Pancreas (tissue), 10 donors: ENCODE measurements around the gene BMP6. TPM values are rescaled to one million over a fixed set of nuclear protein-coding genes. Genes with fewer than 3 reads are reported as not detected.

Source experiments
- ATAC-seq, 4 donors: fragments of 200-7000 bp; cut with Tn5 transposase; one replicate each; pipeline versions ENCODE4 v1.8.0 to v1.9.1; 2020; ENCODE audit warnings: mild to moderate bottlenecking in 4 of 4, moderate library complexity in 4 of 4
- DNase-seq, 6 donors: peaks; one replicate each; pipeline ENCODE4 v3.0.0-alpha.2; 2020
- FAIRE-seq: peaks from 2 replicates; lab custom pipeline; 2012; peaks lifted over from hg19 to GRCh38; lab: Jason Lieb, UNC
- H3K27ac ChIP-seq, 4 donors: fragments of 200-600 bp; sonication (generic); 1 replicate in 3 of 4; 2 replicates in 1 of 4; pipeline versions ENCODE4 v1.5.0 to v1.8.0; 2020
- H3K27me3 ChIP-seq, 4 donors: fragments of 200-600 bp; one replicate each; pipeline ENCODE4 v1.8.0; 2021
- H3K36me3 ChIP-seq, 3 donors: fragments of 200-600 bp; sonication (generic) in 1 of 3; one replicate each; pipeline versions ENCODE4 v1.5.0 to v1.8.0; 2020 to 2021
- H3K4me1 ChIP-seq, 3 donors: fragments of 200-600 bp; one replicate each; pipeline ENCODE4 v1.8.0; 2021
- H3K4me3 ChIP-seq, 4 donors: fragments of 200-600 bp; sonication (generic) in 2 of 4; one replicate each; pipeline versions ENCODE4 v1.5.0 to v1.8.0; 2020 to 2021
- H3K9me3 ChIP-seq, 4 donors: fragments of 200-600 bp; one replicate each; pipeline ENCODE4 v1.8.0; 2021
- WGBS, 2 donors: extraction: QIAGEN DNeasy Blood & Tissue Kit; methylation state at CpG; one replicate each; pipeline ENCODE4 v1.1.7; 2013; 5-methylcytosine and 5-hydroxymethylcytosine counted together
- intact Hi-C, 3 donors: fragments of 100-400 bp; cut with DNase I; formaldehyde crosslinking; loops; one replicate each; pipeline versions ENCODE4 v1.11.1 to v1.14.2; 2022
- polyA plus RNA-seq, 2 donors: library from polyadenylated mRNA; stranded (reverse); fragments of 200-250 nt; gene quantifications; one replicate each; pipeline ENCODE4 v1.2.3, GENCODE V29; 2013
- total RNA-seq, 6 donors: library from RNA; stranded (reverse); fragmentation: NEBNext Ultra II Directional in 4 of 6; extraction: Animal tissue kit (Norgen Biotek cat#: 25700) in 4 of 6; gene quantifications; one replicate each; pipeline versions ENCODE4 v1.2.1 to v1.2.4, GENCODE V29; 2021 to 2023
- TF ChIP-seq, protein P1 (sequence below), 4 donors: fragments of 200-600 bp; sonication (generic) in 3 of 4; IDR thresholded peaks; one replicate each; pipeline versions ENCODE4 v1.5.0 to v1.8.0; 2021; ENCODE audit warnings: antibody characterized with exemption in 4 of 4
- donor health status: healthy with polysubstance abuse.
- donor health status: DM: no; HTN: no; CAD: no; lungs with moderate emphysema.
- donor health status: DM: no; HTN: no; CAD: no.
- donor health status: control.
- donor health status: control.
- donor health status: Bipolar disorder and iron deficiency.
- donor health status: DM: yes; HTN: yes; CAD: no.
- donor health status: DM: no; HTN: no; CAD: no.
- donor health status: DM: no; HTN: no; CAD: no.
- donor health status: DM: yes; HTN: yes; CAD: no.

BMP6 gene
- total and polyA plus RNA-seq, 8 donors = 0.09 to 0.69 (median 0.35) TPM

DNA sequence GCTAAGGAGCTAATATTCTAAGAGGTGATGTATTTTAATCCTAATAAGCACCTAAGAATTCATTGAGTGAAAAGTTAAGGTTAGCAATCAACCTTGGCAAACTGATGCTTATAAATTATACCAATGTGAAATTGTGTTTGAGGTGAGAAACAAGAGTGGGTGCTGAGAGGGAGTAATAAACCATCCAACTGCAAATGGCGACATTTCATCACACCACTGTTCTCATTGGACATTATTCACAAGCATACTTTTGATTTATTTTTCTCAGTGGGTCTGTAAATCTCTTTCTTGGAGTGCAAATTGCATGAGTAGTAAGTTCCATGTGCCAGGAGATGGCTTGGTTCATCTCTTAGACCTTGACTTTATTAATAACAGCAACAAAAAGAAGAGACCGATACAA, 71.5 kb downstream of the BMP6 start:
- 89 to 91% methylated on average over 2 of the region's 2 CpGs for WGBS, 2 donors
- Histone ChIP-seq H3K36me3 (no peaks in the 10 kb centered on the region), H3K27ac (no peak overlapping the region), H3K9me3 (no peaks in the 10 kb centered on the region), H3K27me3 (no peaks in the 10 kb centered on the region), H3K4me1 (no peaks in the 10 kb centered on the region), H3K4me3 (no peak overlapping the region)
- TF ChIP-seq, protein P1, sequence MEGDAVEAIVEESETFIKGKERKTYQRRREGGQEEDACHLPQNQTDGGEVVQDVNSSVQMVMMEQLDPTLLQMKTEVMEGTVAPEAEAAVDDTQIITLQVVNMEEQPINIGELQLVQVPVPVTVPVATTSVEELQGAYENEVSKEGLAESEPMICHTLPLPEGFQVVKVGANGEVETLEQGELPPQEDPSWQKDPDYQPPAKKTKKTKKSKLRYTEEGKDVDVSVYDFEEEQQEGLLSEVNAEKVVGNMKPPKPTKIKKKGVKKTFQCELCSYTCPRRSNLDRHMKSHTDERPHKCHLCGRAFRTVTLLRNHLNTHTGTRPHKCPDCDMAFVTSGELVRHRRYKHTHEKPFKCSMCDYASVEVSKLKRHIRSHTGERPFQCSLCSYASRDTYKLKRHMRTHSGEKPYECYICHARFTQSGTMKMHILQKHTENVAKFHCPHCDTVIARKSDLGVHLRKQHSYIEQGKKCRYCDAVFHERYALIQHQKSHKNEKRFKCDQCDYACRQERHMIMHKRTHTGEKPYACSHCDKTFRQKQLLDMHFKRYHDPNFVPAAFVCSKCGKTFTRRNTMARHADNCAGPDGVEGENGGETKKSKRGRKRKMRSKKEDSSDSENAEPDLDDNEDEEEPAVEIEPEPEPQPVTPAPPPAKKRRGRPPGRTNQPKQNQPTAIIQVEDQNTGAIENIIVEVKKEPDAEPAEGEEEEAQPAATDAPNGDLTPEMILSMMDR (IDR thresholded peaks at IDR 0.05) = no peak
- ATAC-seq (no peak), DNase-seq (no peak), FAIRE-seq (no peak)
- intact Hi-C loops = no loop called here

DNA sequence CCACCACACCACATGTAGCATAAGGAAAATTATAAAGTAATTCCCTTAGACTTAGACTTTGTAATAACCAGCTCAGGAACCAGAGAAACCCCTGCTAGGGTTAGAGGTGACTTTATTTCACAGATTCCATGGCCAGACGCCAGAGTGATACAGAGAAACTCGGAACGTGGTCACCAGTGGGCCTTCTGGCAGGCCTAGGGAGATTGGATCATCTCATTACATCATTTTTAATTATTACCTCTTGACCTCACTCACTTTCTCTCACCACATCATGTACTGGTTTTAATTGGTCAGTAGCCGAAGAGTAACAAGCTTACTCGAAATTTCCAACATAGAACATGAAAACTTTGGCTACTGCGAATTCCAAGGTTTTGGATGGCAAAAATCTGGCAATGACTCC, 72.9 kb downstream of the BMP6 start:
- H3K4me3 ChIP-seq = no peak overlapping the region
- intact Hi-C loops = no loop called here
- H3K4me1 ChIP-seq = no peaks in the 10 kb centered on the region
- H3K36me3 ChIP-seq = no peaks in the 10 kb centered on the region
- TF ChIP-seq, protein P1 (IDR thresholded peaks at IDR 0.05) = no peak
- DNase-seq (no peak), FAIRE-seq (no peak), ATAC-seq (no peak)
- no peak overlapping the region for H3K27ac ChIP-seq
- H3K9me3 ChIP-seq = no peaks in the 10 kb centered on the region
- no peaks in the 10 kb centered on the region for H3K27me3 ChIP-seq
- WGBS, 2 donors = 75 to 80% methylated on average over 6 of the region's 6 CpGs

DNA sequence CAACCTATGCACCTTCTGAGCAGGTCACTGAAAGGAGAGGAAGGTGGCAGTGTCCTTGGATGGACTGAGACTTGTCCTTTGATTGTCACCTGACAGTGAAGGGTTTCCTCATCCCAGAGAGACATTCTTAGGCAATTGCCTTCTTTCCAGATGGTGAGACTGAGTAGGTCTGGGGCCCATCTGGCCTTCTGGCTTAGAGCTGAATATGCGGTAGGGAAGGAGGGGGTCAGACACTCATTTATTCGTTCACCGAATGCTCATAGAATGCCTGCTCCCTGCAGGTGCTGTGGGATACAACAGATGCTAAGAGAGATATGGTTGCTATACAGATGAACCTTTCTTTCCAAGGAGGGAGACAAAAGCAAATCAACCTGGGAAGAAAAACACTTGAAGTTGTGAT, 76.8 kb downstream of the BMP6 start:
- ATAC-seq = no peak
- Histone ChIP-seq H3K4me3 (no peak overlapping the region), H3K36me3 (no peaks in the 10 kb centered on the region), H3K27me3 (no peaks in the 10 kb centered on the region), H3K27ac (no peak overlapping the region), H3K9me3 (no peaks in the 10 kb centered on the region), H3K4me1 (no peaks in the 10 kb centered on the region)
- no peak for FAIRE-seq
- intact Hi-C loops = no loop called here
- TF ChIP-seq, protein P1 (IDR thresholded peaks at IDR 0.05) = no peak
- no peak for DNase-seq
- WGBS, 2 donors = 75 to 79% methylated on average over 3 of the region's 3 CpGs

DNA sequence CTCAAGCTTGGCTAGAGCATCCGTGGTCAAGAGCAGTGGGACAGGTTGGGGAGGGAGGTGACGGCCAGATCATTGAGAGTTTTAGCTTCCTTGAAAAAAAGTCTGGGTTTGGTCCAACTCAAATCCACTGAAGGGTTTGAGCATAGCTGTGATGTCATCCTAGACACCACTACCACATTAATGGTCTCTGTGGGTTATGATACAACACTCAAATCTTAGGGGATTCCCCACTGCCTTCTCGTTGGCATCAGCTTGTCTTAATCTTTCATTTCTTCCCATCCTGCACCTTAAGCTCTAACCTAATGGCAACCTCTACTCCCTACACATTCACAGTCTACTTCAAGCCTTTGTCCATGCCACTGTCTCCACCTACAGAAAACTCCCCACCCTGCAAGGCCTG, 77.3 kb downstream of the BMP6 start:
- Histone ChIP-seq H3K36me3 (no peaks in the 10 kb centered on the region), H3K4me3 (no peak overlapping the region), H3K9me3 (no peaks in the 10 kb centered on the region), H3K27me3 (no peaks in the 10 kb centered on the region), H3K4me1 (no peaks in the 10 kb centered on the region), H3K27ac (no peak overlapping the region)
- no peak for FAIRE-seq
- intact Hi-C loops = no loop called here
- no peak for ATAC-seq
- TF ChIP-seq, protein P1 (IDR thresholded peaks at IDR 0.05) = no peak
- DNase-seq = no peak
- WGBS, 2 donors = 65 to 78% methylated on average over 3 of the region's 3 CpGs

DNA sequence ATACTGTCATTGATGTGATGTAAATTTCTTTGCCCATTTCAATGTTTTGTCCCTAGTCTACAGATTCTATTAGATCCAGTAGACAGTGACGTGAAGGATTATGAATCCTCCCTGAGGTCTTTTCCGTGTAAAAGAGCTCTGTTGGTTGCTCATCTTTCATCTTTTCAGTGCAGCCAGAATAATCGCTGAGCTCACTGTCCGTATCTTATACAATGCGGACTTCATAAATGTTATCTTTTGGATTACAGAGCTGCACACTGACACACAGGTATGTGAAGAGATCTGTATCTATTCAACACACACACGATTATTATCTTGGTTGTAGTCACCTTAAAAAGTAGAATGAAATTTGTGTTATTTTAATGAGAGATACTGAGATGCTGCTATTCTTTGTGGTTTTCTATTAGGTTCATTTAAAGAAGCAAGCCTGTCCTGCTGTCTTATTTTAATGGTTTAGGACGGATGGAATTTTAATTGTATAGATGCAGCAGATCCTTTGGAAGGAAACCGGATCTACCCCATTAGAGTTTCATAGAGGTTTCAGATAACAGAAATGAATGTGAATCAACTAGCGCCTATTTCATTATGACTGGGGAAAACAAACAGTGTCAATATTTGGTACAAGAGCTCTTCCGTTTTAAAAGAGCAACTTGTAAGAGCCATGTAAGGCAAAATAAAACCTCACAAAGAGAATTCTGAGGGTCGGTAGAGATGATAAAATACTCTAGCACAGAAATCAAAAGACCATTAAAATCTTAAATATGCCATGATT, 79.4 kb downstream of the BMP6 start:
- no peak overlapping the region for H3K27ac ChIP-seq
- H3K27me3 ChIP-seq = no peaks in the 10 kb centered on the region
- H3K4me3 ChIP-seq = no peak overlapping the region
- ATAC-seq (no peak), DNase-seq (no peak), FAIRE-seq (no peak)
- intact Hi-C loops = no loop called here
- H3K9me3 ChIP-seq = no peaks in the 10 kb centered on the region
- no peaks in the 10 kb centered on the region for H3K36me3 ChIP-seq
- 42 to 49% methylated on average over 11 of the region's 11 CpGs for WGBS, 2 donors
- TF ChIP-seq, protein P1 (IDR thresholded peaks at IDR 0.05) = no peak
- no peaks in the 10 kb centered on the region for H3K4me1 ChIP-seq
